Neutrophil (primary cell): ENCODE data around the gene UBE3D.

ENCODE experiments used
- H3K27ac ChIP-seq: fragments of 200-600 bp; sonication (generic); 2 replicates; pipeline ENCODE4 v1.5.1; 2016; ENCODE audit warnings: mild to moderate bottlenecking, moderate library complexity
- H3K27me3 ChIP-seq: fragments of 200-600 bp; sonication (generic); 2 replicates; pipeline ENCODE4 v1.6.0; 2016; ENCODE audit warnings: mild to moderate bottlenecking
- H3K36me3 ChIP-seq: fragments of 200-600 bp; sonication (generic); 2 replicates; pipeline ENCODE4 v1.5.1; 2017
- H3K4me1 ChIP-seq, 2 experiments: fragments of 200-600 bp in 1 of 2; sonication (generic) in 1 of 2; 1 replicate in 1 of 2; 2 replicates in 1 of 2; pipeline versions ENCODE4 v1.5.1 to v1.6.1; 2013 to 2016; ENCODE audit warnings: low read depth in 1 of 2, low read length in 1 of 2, mild to moderate bottlenecking in 1 of 2, moderate library complexity in 1 of 2; ENCODE audit not compliant: control insufficient read depth in 1 of 2, insufficient read depth in 1 of 2
- H3K4me3 ChIP-seq, 2 experiments: fragments of 200-600 bp in 1 of 2; sonication (generic) in 1 of 2; 1 replicate in 1 of 2; 2 replicates in 1 of 2; pipeline ENCODE4 v1.5.1; 2013 to 2016; ENCODE audit warnings: low read depth in 1 of 2, low read length in 1 of 2, mild to moderate bottlenecking in 1 of 2, moderate library complexity in 1 of 2
- H3K9me3 ChIP-seq: fragments of 200-600 bp; sonication (generic); 2 replicates; pipeline ENCODE4 v1.5.1; 2016
- TF ChIP-seq, protein P1 (sequence below): fragments of 200-600 bp; sonication (generic); IDR thresholded peaks from 2 replicates; pipeline ENCODE4 v1.5.1; 2016; ENCODE audit warnings: antibody characterized with exemption

The UBE3D gene, protein sequence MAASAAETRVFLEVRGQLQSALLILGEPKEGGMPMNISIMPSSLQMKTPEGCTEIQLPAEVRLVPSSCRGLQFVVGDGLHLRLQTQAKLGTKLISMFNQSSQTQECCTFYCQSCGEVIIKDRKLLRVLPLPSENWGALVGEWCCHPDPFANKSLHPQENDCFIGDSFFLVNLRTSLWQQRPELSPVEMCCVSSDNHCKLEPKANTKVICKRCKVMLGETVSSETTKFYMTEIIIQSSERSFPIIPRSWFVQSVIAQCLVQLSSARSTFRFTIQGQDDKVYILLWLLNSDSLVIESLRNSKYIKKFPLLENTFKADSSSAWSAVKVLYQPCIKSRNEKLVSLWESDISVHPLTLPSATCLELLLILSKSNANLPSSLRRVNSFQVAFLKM

DNA sequence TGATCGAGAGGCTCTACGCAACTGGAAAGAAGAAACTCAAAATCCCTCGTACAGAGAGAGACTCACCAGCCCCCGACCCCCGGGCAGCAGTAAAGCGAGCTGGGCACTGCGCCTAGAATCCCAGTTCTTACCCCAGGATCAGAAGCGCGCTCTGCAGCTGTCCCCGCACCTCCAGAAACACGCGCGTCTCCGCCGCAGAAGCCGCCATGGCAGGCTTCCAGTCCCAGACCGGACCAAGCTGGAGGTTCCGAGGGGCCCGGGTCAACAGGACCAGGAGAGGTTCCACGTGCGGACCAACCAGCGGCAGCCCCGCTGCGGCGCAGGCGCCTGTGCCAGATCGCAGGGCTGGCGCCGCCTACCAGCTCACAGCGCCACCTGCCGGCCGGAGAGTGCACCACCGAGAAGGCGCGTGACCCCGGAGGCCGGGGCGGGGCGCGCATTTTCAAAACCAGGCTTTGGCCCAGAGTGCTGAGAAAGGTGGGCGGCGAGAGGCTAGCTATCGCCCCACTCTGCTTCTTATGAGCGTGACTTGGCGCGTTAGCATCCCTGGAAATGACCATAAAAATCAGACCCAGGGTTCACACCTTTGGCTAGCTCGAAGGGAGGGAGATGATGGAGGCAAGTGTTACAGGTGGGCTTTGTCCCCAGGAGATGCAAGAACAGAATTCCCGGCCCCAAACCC is at the start of gene UBE3D:
UBE3D (minus strand) TSS at position 331 of the 682 bp plus-strand sequence; CDS start at position 208, 123 bp downstream.
- Histone ChIP-seq H3K27ac (peak within 1 kb of the TSS; percentile 57), H3K4me3 (peak within 1 kb of the TSS; percentile 60 to 69), H3K9me3 (no peaks in the 10 kb centered on the region), H3K36me3 (no peaks in the 10 kb centered on the region), H3K4me1 (peaks cover 24 to 29% of the 10 kb centered on the region in 2 experiments), H3K27me3 (peaks cover 10% of the 10 kb centered on the region)
- TF ChIP-seq, protein P1, sequence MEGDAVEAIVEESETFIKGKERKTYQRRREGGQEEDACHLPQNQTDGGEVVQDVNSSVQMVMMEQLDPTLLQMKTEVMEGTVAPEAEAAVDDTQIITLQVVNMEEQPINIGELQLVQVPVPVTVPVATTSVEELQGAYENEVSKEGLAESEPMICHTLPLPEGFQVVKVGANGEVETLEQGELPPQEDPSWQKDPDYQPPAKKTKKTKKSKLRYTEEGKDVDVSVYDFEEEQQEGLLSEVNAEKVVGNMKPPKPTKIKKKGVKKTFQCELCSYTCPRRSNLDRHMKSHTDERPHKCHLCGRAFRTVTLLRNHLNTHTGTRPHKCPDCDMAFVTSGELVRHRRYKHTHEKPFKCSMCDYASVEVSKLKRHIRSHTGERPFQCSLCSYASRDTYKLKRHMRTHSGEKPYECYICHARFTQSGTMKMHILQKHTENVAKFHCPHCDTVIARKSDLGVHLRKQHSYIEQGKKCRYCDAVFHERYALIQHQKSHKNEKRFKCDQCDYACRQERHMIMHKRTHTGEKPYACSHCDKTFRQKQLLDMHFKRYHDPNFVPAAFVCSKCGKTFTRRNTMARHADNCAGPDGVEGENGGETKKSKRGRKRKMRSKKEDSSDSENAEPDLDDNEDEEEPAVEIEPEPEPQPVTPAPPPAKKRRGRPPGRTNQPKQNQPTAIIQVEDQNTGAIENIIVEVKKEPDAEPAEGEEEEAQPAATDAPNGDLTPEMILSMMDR, result peak; percentile 98

DNA sequence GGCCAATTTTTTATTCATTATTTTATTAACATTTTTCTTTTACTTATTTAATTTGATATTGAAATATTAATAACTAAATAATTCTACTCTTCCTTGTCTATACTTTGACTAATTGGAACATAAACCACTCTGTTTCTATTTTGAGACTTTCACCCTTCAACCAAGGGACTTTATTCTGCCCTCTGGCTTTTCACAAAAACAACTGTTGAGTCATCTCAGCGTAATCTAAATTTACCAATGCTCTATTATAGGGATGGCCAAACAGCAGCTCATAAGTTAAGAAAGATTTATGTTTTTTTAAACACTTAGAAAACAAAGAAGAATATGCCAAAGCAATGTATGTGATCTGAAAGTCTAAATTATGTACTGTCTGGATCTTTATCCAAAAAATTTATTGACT is 48.5 kb upstream of the UBE3D start:
- Histone ChIP-seq H3K9me3 (no peaks in the 10 kb centered on the region), H3K36me3 (peaks cover 27% of the 10 kb centered on the region), H3K4me3 (no peak overlapping the region), H3K27me3 (no peaks in the 10 kb centered on the region), H3K27ac (no peak overlapping the region), H3K4me1 (peaks cover 6 to 10% of the 10 kb centered on the region in 2 experiments)
- TF ChIP-seq, protein P1, result no peak

DNA sequence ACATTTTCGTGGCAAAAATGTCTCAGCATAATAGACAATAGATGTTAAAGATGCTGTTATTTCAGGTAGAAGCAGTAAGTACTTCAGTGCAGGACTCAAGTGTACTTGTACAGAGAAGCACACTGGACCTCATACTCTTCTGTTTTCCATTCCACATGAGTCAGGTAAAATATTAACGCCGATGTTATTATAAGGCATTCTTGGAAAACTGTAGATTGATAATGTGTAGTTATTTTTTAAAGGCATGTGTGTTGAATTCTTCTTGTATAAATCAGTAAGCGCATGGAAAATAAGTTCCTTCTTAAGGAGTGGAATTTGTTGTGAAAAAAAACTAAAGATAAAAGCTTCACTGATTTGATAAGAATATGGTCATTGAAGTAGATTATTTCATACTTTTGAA is 47.6 kb upstream of the UBE3D start:
- TF ChIP-seq, protein P1, result no peak
- no peak overlapping the region for H3K4me3 ChIP-seq
- no peaks in the 10 kb centered on the region for H3K27me3 ChIP-seq
- peaks cover 0 to under 1% of the 10 kb centered on the region in 2 experiments for H3K4me1 ChIP-seq
- no peaks in the 10 kb centered on the region for H3K9me3 ChIP-seq
- peaks cover 32% of the 10 kb centered on the region for H3K36me3 ChIP-seq
- H3K27ac ChIP-seq, result no peak overlapping the region

DNA sequence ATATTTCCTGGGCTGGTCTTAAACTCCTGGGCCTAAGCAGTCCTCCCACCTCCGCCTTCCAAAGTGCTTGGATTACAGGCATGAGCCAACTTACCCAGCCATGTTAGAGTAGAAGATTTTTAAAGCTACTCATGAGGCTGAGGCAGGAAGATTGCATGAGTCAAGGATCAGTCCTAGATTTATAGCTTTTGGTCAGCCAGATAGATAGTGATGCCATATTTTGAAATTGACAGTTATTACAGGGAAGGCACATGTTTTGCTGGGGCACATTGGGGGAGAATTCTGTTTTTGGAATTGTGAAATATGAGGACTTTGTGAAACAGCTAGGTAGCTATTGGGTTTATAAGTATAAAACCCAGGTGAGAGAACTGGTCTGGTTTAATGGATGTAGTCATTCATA is 42.7 kb upstream of the UBE3D start:
- Histone ChIP-seq H3K27ac (no peak overlapping the region), H3K4me1 (no peaks in the 10 kb centered on the region), H3K36me3 (peaks cover 32% of the 10 kb centered on the region)

DNA sequence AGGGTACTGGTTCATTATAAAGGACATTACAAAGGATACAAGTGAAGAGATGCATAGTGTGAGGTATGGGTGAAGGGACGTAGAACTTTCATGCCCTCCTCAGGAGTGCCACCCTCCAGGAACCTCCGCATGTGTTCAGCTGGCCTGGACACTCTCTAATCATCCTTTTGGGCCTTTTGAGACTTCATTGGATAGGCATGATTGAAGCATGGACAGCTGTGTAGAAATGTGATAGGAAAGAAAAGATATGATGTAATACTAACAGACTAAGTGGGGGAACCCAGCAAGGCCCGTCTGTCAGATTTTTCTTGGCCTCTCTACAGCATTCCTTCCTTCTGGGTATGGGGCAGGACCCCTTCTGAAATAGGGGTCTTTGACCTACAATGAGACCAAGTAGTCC is 32.9 kb upstream of the UBE3D start:
- Histone ChIP-seq H3K27ac (no peak overlapping the region), H3K27me3 (no peaks in the 10 kb centered on the region), H3K4me3 (no peak overlapping the region), H3K36me3 (peaks cover 12% of the 10 kb centered on the region), H3K9me3 (no peaks in the 10 kb centered on the region), H3K4me1 (no peaks in the 10 kb centered on the region)
- TF ChIP-seq, protein P1, result no peak

More for the DNA sequence above, 42.7 kb upstream of the UBE3D start:
- Histone ChIP-seq H3K4me3 (no peak overlapping the region), H3K27me3 (no peaks in the 10 kb centered on the region), H3K9me3 (no peaks in the 10 kb centered on the region)
- TF ChIP-seq, protein P1, result no peak
